NB4 (cell line): Measurements from ENCODE around the gene DYRK4.
A peak's percentile ranks its signal among the peaks of the same experiment; 100 is the strongest.

Experiments used
- DNase-seq: peaks from one replicate; pipeline ENCODE4 v3.0.0; 2010; ENCODE audit warnings: low read depth
- H3K4me3 ChIP-seq: one replicate; pipeline ENCODE4 v1.5.1; 2011; ENCODE audit warnings: mild to moderate bottlenecking, low read depth, low read length, moderate library complexity
- CTCF ChIP-seq: IDR thresholded peaks from one replicate; pipeline ENCODE4 v1.5.1; 2012; ENCODE audit warnings: low read depth, low read length
- MAX ChIP-seq: IDR thresholded peaks from 2 replicates; pipeline ENCODE4 v1.6.1; 2011; ENCODE audit warnings: low read depth, low read length
- MYC ChIP-seq: IDR thresholded peaks from 2 replicates; pipeline ENCODE4 v1.6.1; 2011; ENCODE audit warnings: low read depth, low read length
- POLR2A ChIP-seq: IDR thresholded peaks from 2 replicates; pipeline ENCODE4 v1.6.1; 2011; ENCODE audit warnings: mild to moderate bottlenecking; ENCODE audit not compliant: insufficient read length; ENCODE audit errors: extremely low read depth

Gene DYRK4

GRCh38 chr12:4603421-4603820 lies 41.4 kb downstream of the DYRK4 start:
- no peak overlapping the region for H3K4me3 ChIP-seq
- TF ChIP-seq POLR2A (no peak), CTCF (no peak), MAX (no peak), MYC (no peak)
- no peak for DNase-seq

- no peak for TF ChIP-seq POLR2A
- TF ChIP-seq MAX = no peak
- TF ChIP-seq CTCF = no peak
- TF ChIP-seq MYC = no peak
- DNase-seq = no peak
- no peak overlapping the region for H3K4me3 ChIP-seq
Measured at GRCh38 chr12:4603946-4604345, 41.9 kb downstream of the DYRK4 start.

- peak overlapping the region; percentile 78 for H3K4me3 ChIP-seq
- TF ChIP-seq MAX (peak; percentile 58; the same call in 1 of the 2 replicates), CTCF (peak; percentile 97), MYC (no peak), POLR2A (peak; percentile 22)
- DNase-seq = peak; percentile 87
Measured at GRCh38 chr12:4604684-4605193, 42.7 kb downstream of the DYRK4 start.

- DNase-seq = no peak
- no peak for TF ChIP-seq POLR2A
- TF ChIP-seq MAX = no peak
- no peak for TF ChIP-seq MYC
- no peak for TF ChIP-seq CTCF
Measured at GRCh38 chr12:4607056-4607455, 45.0 kb downstream of the DYRK4 start.

GRCh38 chr12:4609071-4609470 lies 47.1 kb downstream of the DYRK4 start:
- H3K4me3 ChIP-seq = no peak overlapping the region
- DNase-seq = no peak
- TF ChIP-seq MYC (no peak), CTCF (no peak), MAX (no peak), POLR2A (no peak)

More at GRCh38 chr12:4607056-4607455, 45.0 kb downstream of the DYRK4 start:
- H3K4me3 ChIP-seq = no peak overlapping the region
